Fibroblast of the aortic adventitia (primary cell): ENCODE data around the gene JAML. TPM values are rescaled to one million over a fixed set of nuclear protein-coding genes. Genes with fewer than 3 reads are reported as not detected.
A peak's percentile ranks its signal among the peaks of the same experiment; 100 is the strongest.

Source experiments
- DNase-seq: peaks from one replicate; pipeline ENCODE4 v3.0.0-alpha.2; 2010; ENCODE audit warnings: low read depth
- H3K4me3 ChIP-seq: 2 replicates; pipeline ENCODE4 v1.5.1; 2011; ENCODE audit warnings: low read depth, mild to moderate bottlenecking, control low read depth, low read length, moderate library complexity
- CTCF ChIP-seq: IDR thresholded peaks from 2 replicates; pipeline ENCODE4 v1.5.1; 2011; ENCODE audit warnings: mild to moderate bottlenecking, low read length, control low read depth, inconsistent platforms; ENCODE audit not compliant: insufficient read depth
- total RNA-seq: library from RNA; depleted of rRNA; stranded (reverse); fragments of >200 nt; gene quantifications from 2 replicates; pipeline ENCODE4 v1.2.3, GENCODE V29; 2012; ENCODE audit warnings: low replicate concordance

Gene JAML
- total RNA-seq, 1 donor, result not detected

- no peak for TF ChIP-seq CTCF
- H3K4me3 ChIP-seq, result no peak overlapping the region
- DNase-seq, result peak; percentile 63
Measured at GRCh38 chr11:118240999-118241763, 16.4 kb upstream of the JAML start.

GRCh38 chr11:118239509-118240205 is 14.8 kb upstream of the JAML start:
- no peak overlapping the region for H3K4me3 ChIP-seq
- no peak for TF ChIP-seq CTCF
- DNase-seq, result no peak

DNA sequence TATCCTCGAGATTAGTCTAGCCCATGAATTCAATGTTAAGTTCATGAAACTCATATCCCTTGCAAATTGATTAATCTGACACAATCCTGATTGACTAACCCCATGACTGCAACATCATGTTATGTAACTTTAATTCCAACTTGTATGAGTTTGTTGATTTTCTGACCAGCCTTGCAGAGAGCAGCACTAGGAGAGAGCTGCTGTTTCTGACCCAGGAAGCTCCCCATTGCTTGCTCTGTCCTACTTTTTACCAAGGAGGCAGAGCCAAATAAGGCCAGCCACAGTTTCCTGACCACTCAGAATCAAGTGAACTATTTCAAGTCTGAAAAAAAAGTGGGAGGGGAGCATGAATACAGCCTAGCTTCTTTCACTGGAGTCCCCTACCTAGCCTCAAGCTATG is 14.1 kb upstream of the JAML start:
- no peak for DNase-seq
- TF ChIP-seq CTCF, result no peak
- H3K4me3 ChIP-seq, result no peak overlapping the region

- H3K4me3 ChIP-seq, result no peak overlapping the region
- TF ChIP-seq CTCF, result no peak
Measured at GRCh38 chr11:118238421-118238820, 13.6 kb upstream of the JAML start.

GRCh38 chr11:118236170-118236569 is 11.4 kb upstream of the JAML start:
- H3K4me3 ChIP-seq, result no peak overlapping the region
- DNase-seq, result no peak
- TF ChIP-seq CTCF, result no peak

More at GRCh38 chr11:118238421-118238820, 13.6 kb upstream of the JAML start:
- no peak for DNase-seq

GRCh38 chr11:118234833-118235232 is 10.0 kb upstream of the JAML start:
- no peak for DNase-seq
- no peak overlapping the region for H3K4me3 ChIP-seq
- no peak for TF ChIP-seq CTCF

DNA sequence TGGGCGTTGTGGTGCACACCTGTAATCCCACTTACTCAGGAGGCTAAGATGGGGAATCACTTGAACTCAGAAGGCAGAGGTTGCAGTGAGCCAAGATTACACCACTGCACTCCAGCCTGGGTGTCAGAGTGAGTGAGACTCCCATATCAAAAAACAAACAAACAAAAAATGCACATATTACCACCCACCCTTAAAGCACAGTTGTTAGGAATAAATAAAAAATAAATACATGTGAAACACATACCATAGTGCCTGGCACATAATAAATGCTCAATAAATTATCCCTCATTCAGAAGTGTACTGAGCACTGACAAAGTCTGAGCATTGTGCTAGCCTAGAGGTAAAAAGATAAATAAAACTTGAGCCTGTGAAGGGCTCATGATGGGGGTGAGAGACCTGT is 9.0 kb upstream of the JAML start:
- no peak overlapping the region for H3K4me3 ChIP-seq
- TF ChIP-seq CTCF, result no peak
- no peak for DNase-seq
